TTC549 (cell line): ENCODE results near the gene COL15A1.

Source experiments
- FAIRE-seq: peaks from 2 replicates; lab custom pipeline; 2012; peaks lifted over from hg19 to GRCh38; lab: Jason Lieb, UNC

The COL15A1 gene

GRCh38 chr9:99057665-99058625 lies 114.2 kb downstream of the COL15A1 start:
- FAIRE-seq, result no peak

- no peak for FAIRE-seq
Observed at GRCh38 chr9:99058964-99059921, 115.5 kb downstream of the COL15A1 start.

GRCh38 chr9:99060621-99061020 lies 116.9 kb downstream of the COL15A1 start:
- FAIRE-seq, result no peak

GRCh38 chr9:99062549-99062948 lies 118.8 kb downstream of the COL15A1 start:
- FAIRE-seq, result no peak

GRCh38 chr9:99063522-99063921 lies 119.8 kb downstream of the COL15A1 start:
- FAIRE-seq, result no peak

GRCh38 chr9:99066571-99066970 lies 122.9 kb downstream of the COL15A1 start:
- FAIRE-seq, result no peak

- FAIRE-seq, result no peak
Observed at GRCh38 chr9:99069075-99069474, 125.4 kb downstream of the COL15A1 start.

- FAIRE-seq, result no peak
Observed at GRCh38 chr9:99069546-99069945, 125.8 kb downstream of the COL15A1 start.

GRCh38 chr9:99070681-99071080 lies 127.0 kb downstream of the COL15A1 start:
- no peak for FAIRE-seq

- FAIRE-seq, result no peak
Observed at GRCh38 chr9:99071313-99072039, 127.8 kb downstream of the COL15A1 start.

- no peak for FAIRE-seq
Observed at GRCh38 chr9:99072040-99072394, 128.3 kb downstream of the COL15A1 start.

GRCh38 chr9:99073347-99073746 lies 129.6 kb downstream of the COL15A1 start:
- FAIRE-seq, result no peak

- no peak for FAIRE-seq
Observed at GRCh38 chr9:99073985-99074901, 130.5 kb downstream of the COL15A1 start.

- FAIRE-seq, result no peak
Observed at GRCh38 chr9:99074902-99075245, 131.2 kb downstream of the COL15A1 start.

- FAIRE-seq, result no peak
Observed at GRCh38 chr9:99075246-99075912, 131.7 kb downstream of the COL15A1 start.

- no peak for FAIRE-seq
Observed at GRCh38 chr9:99076030-99076429, 132.3 kb downstream of the COL15A1 start.

- no peak for FAIRE-seq
Observed at GRCh38 chr9:99076483-99077171, 132.9 kb downstream of the COL15A1 start.

GRCh38 chr9:99078717-99079116 lies 135.0 kb downstream of the COL15A1 start:
- no peak for FAIRE-seq

GRCh38 chr9:99079542-99079941 lies 135.8 kb downstream of the COL15A1 start:
- FAIRE-seq, result no peak

GRCh38 chr9:99083051-99083450 lies 139.3 kb downstream of the COL15A1 start:
- FAIRE-seq, result no peak
